Parathyroid adenoma (tissue), 2 donors: Measurements from ENCODE around the gene SPON1.

Experiments used
- H2AFZ ChIP-seq: fragments of 300-600 bp; sonication (generic); one replicate; pipeline ENCODE4 v1.7.0; 2017; ENCODE audit warnings: antibody characterized with exemption, mild to moderate bottlenecking
- H3K27ac ChIP-seq: fragments of 300-600 bp; sonication (generic); one replicate; pipeline ENCODE4 v1.7.0; 2017
- H3K27me3 ChIP-seq: fragments of 300-600 bp; sonication (generic); one replicate; pipeline ENCODE4 v1.7.0; 2017; ENCODE audit warnings: low read length; ENCODE audit not compliant: control insufficient read depth, insufficient read depth
- H3K36me3 ChIP-seq: fragments of 300-600 bp; sonication (generic); one replicate; pipeline ENCODE4 v1.7.0; 2017; ENCODE audit warnings: low read length; ENCODE audit not compliant: control insufficient read depth, insufficient read depth
- H3K4me1 ChIP-seq: fragments of 300-600 bp; sonication (generic); one replicate; pipeline ENCODE4 v1.7.0; 2017; ENCODE audit warnings: control low read depth
- H3K4me2 ChIP-seq: fragments of 300-600 bp; sonication (generic); one replicate; pipeline ENCODE4 v1.7.0; 2017; ENCODE audit warnings: low read length
- H3K4me3 ChIP-seq: fragments of 300-600 bp; sonication (generic); one replicate; pipeline ENCODE4 v1.7.0; 2017; ENCODE audit warnings: low read depth, low read length
- H3K79me2 ChIP-seq: fragments of 300-600 bp; sonication (generic); one replicate; pipeline ENCODE4 v1.7.0; 2017; ENCODE audit warnings: control low read depth
- H3K9ac ChIP-seq: fragments of 300-600 bp; sonication (generic); one replicate; pipeline ENCODE4 v1.7.0; 2017; ENCODE audit warnings: mild to moderate bottlenecking
- H3K9me3 ChIP-seq: fragments of 300-600 bp; sonication (generic); one replicate; pipeline ENCODE4 v1.7.0; 2017; ENCODE audit warnings: low read length; ENCODE audit not compliant: control insufficient read depth
- CTCF ChIP-seq: fragments of 300-600 bp; sonication (generic); IDR thresholded peaks from one replicate; pipeline ENCODE4 v1.7.0; 2017; ENCODE audit warnings: antibody characterized with exemption, mild to moderate bottlenecking
- donor health status: primary hyperparathyroidism.

Gene SPON1

GRCh38 chr11:13962562-13963168 lies at the start of gene SPON1:
SPON1 (plus strand) TSS chr11:13962723; CDS start chr11:13962905, 182 bp downstream.
- Histone ChIP-seq H3K9ac (no peak within 1 kb of the TSS), H2AFZ (peak within 1 kb of the TSS; percentile 33), H3K9me3 (no peaks in the 10 kb centered on the region), H3K4me1 (no peaks in the 10 kb centered on the region), H3K4me3 (no peak within 1 kb of the TSS), H3K27me3 (no peaks in the 10 kb centered on the region), H3K79me2 (no peaks in the 10 kb centered on the region), H3K4me2 (no peak within 1 kb of the TSS), H3K36me3 (no peaks in the 10 kb centered on the region), H3K27ac (no peak within 1 kb of the TSS)
- no peak for TF ChIP-seq CTCF

GRCh38 chr11:13917264-13917663 lies 45.3 kb upstream of the SPON1 start:
- H3K9ac ChIP-seq: no peak overlapping the region
- H3K27ac ChIP-seq: no peak overlapping the region
- H3K4me3 ChIP-seq: no peak overlapping the region
- no peak overlapping the region for H3K4me2 ChIP-seq
- no peak overlapping the region for H2AFZ ChIP-seq
- no peak for TF ChIP-seq CTCF
- H3K27me3 ChIP-seq: no peaks in the 10 kb centered on the region
- H3K4me1 ChIP-seq: no peaks in the 10 kb centered on the region
- H3K79me2 ChIP-seq: no peaks in the 10 kb centered on the region
- no peaks in the 10 kb centered on the region for H3K36me3 ChIP-seq
- no peaks in the 10 kb centered on the region for H3K9me3 ChIP-seq

GRCh38 chr11:13917904-13918303 lies 44.6 kb upstream of the SPON1 start:
- no peaks in the 10 kb centered on the region for H3K4me1 ChIP-seq

GRCh38 chr11:13920756-13921155 lies 41.8 kb upstream of the SPON1 start:
- Histone ChIP-seq H3K9ac (no peak overlapping the region), H3K4me3 (no peak overlapping the region), H3K79me2 (no peaks in the 10 kb centered on the region), H2AFZ (no peak overlapping the region), H3K4me2 (no peak overlapping the region), H3K9me3 (no peaks in the 10 kb centered on the region), H3K4me1 (no peaks in the 10 kb centered on the region), H3K36me3 (no peaks in the 10 kb centered on the region), H3K27me3 (no peaks in the 10 kb centered on the region), H3K27ac (no peak overlapping the region)
- TF ChIP-seq CTCF: no peak

More at GRCh38 chr11:13917904-13918303, 44.6 kb upstream of the SPON1 start:
- Histone ChIP-seq H3K27ac (no peak overlapping the region), H2AFZ (no peak overlapping the region), H3K4me2 (no peak overlapping the region), H3K9ac (no peak overlapping the region), H3K27me3 (no peaks in the 10 kb centered on the region), H3K79me2 (no peaks in the 10 kb centered on the region), H3K9me3 (no peaks in the 10 kb centered on the region), H3K36me3 (no peaks in the 10 kb centered on the region), H3K4me3 (no peak overlapping the region)
- no peak for TF ChIP-seq CTCF

GRCh38 chr11:13921545-13921944 lies 41.0 kb upstream of the SPON1 start:
- Histone ChIP-seq H3K79me2 (no peaks in the 10 kb centered on the region), H3K27ac (no peak overlapping the region), H3K36me3 (no peaks in the 10 kb centered on the region), H3K4me2 (no peak overlapping the region), H3K27me3 (no peaks in the 10 kb centered on the region), H2AFZ (no peak overlapping the region), H3K9me3 (no peaks in the 10 kb centered on the region), H3K4me3 (no peak overlapping the region), H3K4me1 (no peaks in the 10 kb centered on the region), H3K9ac (no peak overlapping the region)
- TF ChIP-seq CTCF: no peak
